GM12878 (cell line): Measurements from ENCODE around the gene ZER1. TPM values are rescaled to one million over a fixed set of nuclear protein-coding genes. Genes with fewer than 3 reads are reported as not detected.

ENCODE experiments used
- ATAC-seq: fragments of 200-7000 bp; cut with Tn5 transposase; 3 replicates; pipeline ENCODE4 v1.9.1; 2020; ENCODE audit warnings: mild to moderate bottlenecking, moderate library complexity
- BruUV-seq: library from RNA; stranded (reverse); fragments of 400-500 nt; replicated peaks from 2 replicates; lab custom pipeline; 2021; lab: Mats Ljungman, UMichigan
- CTCF ChIA-PET: fragments of 300-600 bp; sonication (Branson Sonifier 250); formaldehyde crosslinking; extraction: SDS; loops from one replicate; lab custom pipeline; 2021; ENCODE audit warnings: inconsistent platforms; lab: Yijun Ruan, JAX
- POLR2A ChIA-PET: fragments of 350-600 bp; formaldehyde crosslinking; extraction: SDS; loops from one replicate; lab custom pipeline; 2021; ENCODE audit warnings: inconsistent platforms; lab: Charles Lee
- RAD21 ChIA-PET: fragments of 300-600 bp; sonication (Branson Sonifier 250); formaldehyde crosslinking; loops from one replicate; lab custom pipeline; 2023; ENCODE audit warnings: antibody characterized with exemption; ENCODE audit not compliant: unreplicated experiment; lab: Charles Lee
- SMC1A ChIA-PET: fragments of 300-600 bp; sonication (Branson Sonifier 250); formaldehyde crosslinking; loops from one replicate; lab custom pipeline; 2023; ENCODE audit not compliant: unreplicated experiment, uncharacterized antibody; lab: Charles Lee
- DNase-seq: peaks from one replicate; pipeline ENCODE4 v3.0.0-alpha.2; 2011; ENCODE audit warnings: low read depth, low spot score
- FAIRE-seq: peaks from 3 replicates; lab custom pipeline; 2011; peaks lifted over from hg19 to GRCh38; lab: Jason Lieb, UNC
- H2AFZ ChIP-seq: 2 replicates; pipeline ENCODE4 v1.6.0; 2011; ENCODE audit warnings: low read depth, low read length, control low read depth; ENCODE audit not compliant: control insufficient read depth
- H3K27ac ChIP-seq: 2 replicates; pipeline ENCODE4 v1.5.1; 2011; ENCODE audit warnings: control low read depth; ENCODE audit not compliant: control insufficient read depth, insufficient read depth
- H3K27me3 ChIP-seq, 2 experiments: replicated peaks in 1 of 2; 2 replicates each; pipeline versions ENCODE4 v1.6.0 to v1.6.1; 2011; ENCODE audit warnings: low read length in 1 of 2; ENCODE audit not compliant: control insufficient read depth in 2 of 2, insufficient read depth in 2 of 2
- H3K36me3 ChIP-seq, 2 experiments: 2 replicates each; pipeline ENCODE4 v1.5.1; 2011; ENCODE audit warnings: low read length in 1 of 2; ENCODE audit not compliant: control insufficient read depth in 2 of 2, insufficient read depth in 2 of 2
- H3K4me1 ChIP-seq: 2 replicates; pipeline ENCODE4 v1.6.1; 2011; ENCODE audit warnings: mild to moderate bottlenecking, low read length, moderate library complexity, mixed read lengths; ENCODE audit not compliant: control insufficient read depth, insufficient read depth
- H3K4me2 ChIP-seq: 2 replicates; pipeline ENCODE4 v1.6.0; 2011; ENCODE audit warnings: control low read depth; ENCODE audit not compliant: control insufficient read depth, insufficient read depth
- H3K4me3 ChIP-seq: fragments of 200-600 bp; sonication (generic); 2 replicates; pipeline ENCODE4 v1.5.1; 2016
- H3K79me2 ChIP-seq: 2 replicates; pipeline ENCODE4 v1.6.0; 2011; ENCODE audit warnings: low read length; ENCODE audit not compliant: control insufficient read depth, insufficient read depth
- H3K9ac ChIP-seq: 2 replicates; pipeline ENCODE4 v1.8.0; 2011; ENCODE audit warnings: low read length, control low read depth, mixed read lengths; ENCODE audit not compliant: control insufficient read depth, insufficient read depth
- H3K9me3 ChIP-seq: replicated peaks from 3 replicates; pipeline ENCODE4 v1.5.1; 2011; ENCODE audit warnings: mild to moderate bottlenecking, low read length; ENCODE audit not compliant: control insufficient read depth, insufficient read depth
- H4K20me1 ChIP-seq: 2 replicates; pipeline ENCODE4 v1.6.0; 2011; ENCODE audit not compliant: control insufficient read depth, insufficient read depth
- ATF3 ChIP-seq: IDR thresholded peaks from 2 replicates; pipeline ENCODE4 v1.6.1; 2011; ENCODE audit warnings: low read depth, mild to moderate bottlenecking, low read length, moderate library complexity, borderline replicate concordance; ENCODE audit errors: extremely low read depth
- BMI1 ChIP-seq: fragments of 450-650 bp; IDR thresholded peaks from 2 replicates; pipeline ENCODE4 v1.6.1; 2016; ENCODE audit warnings: mild to moderate bottlenecking, moderate library complexity, borderline replicate concordance
- E4F1 ChIP-seq: fragments of 450-650 bp; IDR thresholded peaks from 2 replicates; pipeline ENCODE4 v1.6.1; 2018; ENCODE audit warnings: borderline replicate concordance, mild to moderate bottlenecking; ENCODE audit not compliant: partially characterized antibody
- EGR1 ChIP-seq, 2 experiments: IDR thresholded peaks; 1 replicate in 1 of 2; 2 replicates in 1 of 2; pipeline ENCODE4 v1.6.1; 2011 to 2012; ENCODE audit warnings: low read depth in 2 of 2, low read length in 2 of 2, borderline replicate concordance in 1 of 2, mild to moderate bottlenecking in 1 of 2, moderate library complexity in 1 of 2
- ELK1 ChIP-seq: IDR thresholded peaks from 2 replicates; pipeline ENCODE4 v1.6.1; 2012; ENCODE audit warnings: low read depth, low read length, improper control_type of control experiment
- EZH2 ChIP-seq: IDR thresholded peaks from 2 replicates; pipeline ENCODE4 v1.6.1; 2012; ENCODE audit warnings: low read depth, mild to moderate bottlenecking, control low read depth, inconsistent platforms, low read length, borderline replicate concordance; ENCODE audit not compliant: control insufficient read depth
- KDM1A ChIP-seq: fragments of 200-600 bp; sonication (generic); IDR thresholded peaks from 2 replicates; pipeline ENCODE4 v1.6.1; 2016; ENCODE audit warnings: borderline replicate concordance
- NFYB ChIP-seq: IDR thresholded peaks from 2 replicates; pipeline ENCODE4 v1.6.1; 2011; ENCODE audit warnings: low read depth, mild to moderate bottlenecking, low read length, improper control_type of control experiment, moderate library complexity; ENCODE audit not compliant: insufficient read depth
- PML ChIP-seq: IDR thresholded peaks from 2 replicates; pipeline ENCODE4 v1.6.1; 2012; ENCODE audit warnings: low read length, inconsistent platforms
- POU2F2 ChIP-seq: IDR thresholded peaks from 3 replicates; pipeline ENCODE4 v1.6.1; 2011; ENCODE audit warnings: low read depth, mild to moderate bottlenecking, low read length, borderline replicate concordance
- STAT1 ChIP-seq: fragments of 450-650 bp; conservative IDR thresholded peaks from 2 replicates; pipeline ENCODE4 v1.6.1; 2014; ENCODE audit warnings: antibody characterized with exemption, mild to moderate bottlenecking
- STAT3 ChIP-seq: IDR thresholded peaks from 2 replicates; pipeline ENCODE4 v1.6.1; 2011; ENCODE audit warnings: low read depth, low read length, improper control_type of control experiment
- SUPT20H ChIP-seq: IDR thresholded peaks from 2 replicates; pipeline ENCODE4 v1.6.1; 2011; ENCODE audit warnings: low read depth, mild to moderate bottlenecking, low read length, moderate library complexity, borderline replicate concordance; ENCODE audit not compliant: control insufficient read depth
- ZBTB11 ChIP-seq: fragments of 450-650 bp; formaldehyde crosslinking; IDR thresholded peaks from 2 replicates; pipeline ENCODE4 v1.5.0; 2022; ENCODE audit warnings: mild to moderate bottlenecking, missing genetic modification characterization
- WGBS: methylation state at CpG from one replicate; pipeline ENCODE4 v1.1.6; 2016; ENCODE audit warnings: low lambda C conversion rate; ENCODE audit not compliant: insufficient replicate concordance, insufficient coverage; ENCODE audit errors: missing lambda C conversion rate; 5-methylcytosine and 5-hydroxymethylcytosine counted together
- in situ Hi-C: fragments of 300-500 bp; cut with MboI; formaldehyde crosslinking; loops from 9 replicates; pipeline ENCODE4 v1.14.3; 2018; ENCODE audit warnings: mixed read lengths
- intact Hi-C: fragments of 100-400 bp; cut with micrococcal nuclease; formaldehyde crosslinking; loops from one replicate; pipeline ENCODE4 v1.14.2; 2022; ENCODE audit not compliant: unreplicated experiment
- polyA plus RNA-seq, 11 experiments: library from polyadenylated mRNA; depleted of rRNA in 4 of 11; unstranded in 6 of 11; stranded (reverse) in 5 of 11; fragments of >200 nt; fragmentation: Nextera tagmentation in 4 of 11; fragmentation: Illumina TruSeq in 1 of 11; extraction: Ambion mirVana in 4 of 11; extraction: Trizol in 1 of 11; gene quantifications; 1 replicate in 1 of 11; 2 replicates in 10 of 11; pipeline versions ENCODE4 v1.2.1 to v1.2.3, GENCODE V29; 2011 to 2016; ENCODE audit warnings: inconsistent platforms in 2 of 11, missing spikeins in 2 of 11, low read depth in 1 of 11
- total RNA-seq, 4 experiments: library from RNA; depleted of rRNA in 3 of 4; stranded (reverse); fragments of >200 nt in 3 of 4; fragmentation: Illumina TruSeq in 1 of 4; extraction: Trizol in 1 of 4; gene quantifications; 2 replicates each; pipeline versions ENCODE4 v1.2.1 to v1.2.3, GENCODE V29; 2013 to 2021

The ZER1 gene
- total and polyA plus RNA-seq, 10 of the 15 experiments (the other 5 are each of a cell fraction or from before 2014, with no cell fraction given): 0.32 to 16.9 (median 7.9) TPM

- no peak for TF ChIP-seq ZBTB11 (CRISPR knock-in tag)
- TF ChIP-seq BMI1: no peak
- TF ChIP-seq ATF3: no peak
- no peak for TF ChIP-seq SUPT20H
- no peak for TF ChIP-seq ELK1
These were observed 13.7 kb upstream of the ZER1 start (continued) for GRCh38 chr9:128785427-128785826.

GRCh38 chr9:128782669-128783068 lies 10.9 kb upstream of the ZER1 start:
- H3K36me3 ChIP-seq: no peaks in the 10 kb centered on the region
- CTCF ChIA-PET: interaction anchor here (0.7 kb wide), 1 partner anchor 81 kb away, joined by 3 read pairs; the partner anchor contains the start of gene PKN3
- ATAC-seq: no peak
- H3K9ac ChIP-seq: no peak overlapping the region
- H2AFZ ChIP-seq: no peak overlapping the region
- RAD21 ChIA-PET: no interaction called here
- POLR2A ChIA-PET: no interaction called here
- BruUV-seq: no TSS peak
- peaks cover 6% of the 10 kb centered on the region; the same call in 2 of the 3 replicates for H3K9me3 ChIP-seq
- H3K4me1 ChIP-seq: peaks cover 7% of the 10 kb centered on the region
- no peaks in the 10 kb centered on the region for H3K27me3 ChIP-seq
- H3K27ac ChIP-seq: no peak overlapping the region
- H3K79me2 ChIP-seq: peaks cover 8% of the 10 kb centered on the region
- intact Hi-C loops (no loop called here), in situ Hi-C loops (no loop called here)
- DNase-seq: no peak
- SMC1A ChIA-PET: no interaction called here
- no peak for FAIRE-seq
- 83% methylated on average over 1 of the region's 1 CpG for WGBS
- H4K20me1 ChIP-seq: no peaks in the 10 kb centered on the region
- no peak overlapping the region for H3K4me2 ChIP-seq
- no peak overlapping the region for H3K4me3 ChIP-seq
- no peak for TF ChIP-seq EZH2
- no peak for TF ChIP-seq E4F1
- TF ChIP-seq NFYB: no peak
- no peak for TF ChIP-seq STAT1
- no peak for TF ChIP-seq POU2F2
- TF ChIP-seq STAT3: no peak
- TF ChIP-seq PML: no peak
- TF ChIP-seq EGR1 (IDR thresholded peaks at IDR 0.05; ENCODE audit: borderline replicate concordance in 1 of 2, low read depth in 2 of 2, low read length in 2 of 2): no peak
- TF ChIP-seq KDM1A: no peak
